ENCODE measurements around the gene NADK.
"Not testable (repeated sequence)": the region's sequence is repeated elsewhere in the genome, so short reads cannot be mapped to it uniquely, and the experiment has no call there.

Gene NADK

GRCh38 chr1:1742529-1742928, 35.7 kb downstream of the NADK start:
- DNase-seq, result not testable (repeated sequence)

- DNase-seq, result not testable (repeated sequence)
Measured at GRCh38 chr1:1741013-1741412, 37.3 kb downstream of the NADK start.

GRCh38 chr1:1738799-1739337, 39.4 kb downstream of the NADK start:
- not testable (repeated sequence) for DNase-seq

GRCh38 chr1:1737675-1738590, 40.3 kb downstream of the NADK start:
- not testable (repeated sequence) for DNase-seq

- no peak for DNase-seq
Measured at GRCh38 chr1:1732381-1732780, 45.9 kb downstream of the NADK start.

- DNase-seq, result no peak
Measured at GRCh38 chr1:1730870-1731269, 47.4 kb downstream of the NADK start.

- DNase-seq, result not testable (repeated sequence)
Measured at GRCh38 chr1:1730230-1730629, 48.0 kb downstream of the NADK start.

- not testable (repeated sequence) for DNase-seq
Measured at GRCh38 chr1:1729116-1729816, 49.0 kb downstream of the NADK start.

GRCh38 chr1:1728308-1729005, 49.8 kb downstream of the NADK start:
- DNase-seq, result not testable (repeated sequence)

GRCh38 chr1:1727131-1727651, 51.1 kb downstream of the NADK start:
- not testable (repeated sequence) for DNase-seq

- DNase-seq, result not testable (repeated sequence)
Measured at GRCh38 chr1:1726088-1726487, 52.2 kb downstream of the NADK start.

- DNase-seq, result peak; percentile 98
Measured at GRCh38 chr1:1724035-1724864, 54.0 kb downstream of the NADK start, which contains the start of gene CDK11A. Gene CDK11A (minus strand): TSS chr1:1724357. CDS start chr1:1722818, 1,539 bp downstream.

- no peak for DNase-seq
Measured at GRCh38 chr1:1721201-1721600, 57.1 kb downstream of the NADK start.

GRCh38 chr1:1715109-1715883, 63.0 kb downstream of the NADK start:
- not testable (repeated sequence) for DNase-seq

GRCh38 chr1:1707897-1708296, 70.4 kb downstream of the NADK start:
- DNase-seq, result not testable (repeated sequence)

GRCh38 chr1:1707241-1707640, 71.0 kb downstream of the NADK start:
- not testable (repeated sequence) for DNase-seq

- DNase-seq, result not testable (repeated sequence)
Measured at GRCh38 chr1:1705623-1706022, 72.6 kb downstream of the NADK start.

- DNase-seq, result not testable (repeated sequence)
Measured at GRCh38 chr1:1704284-1704957, 73.8 kb downstream of the NADK start.

GRCh38 chr1:1703796-1704195, 74.5 kb downstream of the NADK start:
- no peak for DNase-seq

- DNase-seq, result not testable (repeated sequence)
Measured at GRCh38 chr1:1702506-1702905, 75.8 kb downstream of the NADK start.
